ENCODE measurements around the gene KLHDC8A.
"Not testable (repeated sequence)": the region's sequence is repeated elsewhere in the genome, so short reads cannot be mapped to it uniquely, and the experiment has no call there.

The KLHDC8A gene

DNA sequence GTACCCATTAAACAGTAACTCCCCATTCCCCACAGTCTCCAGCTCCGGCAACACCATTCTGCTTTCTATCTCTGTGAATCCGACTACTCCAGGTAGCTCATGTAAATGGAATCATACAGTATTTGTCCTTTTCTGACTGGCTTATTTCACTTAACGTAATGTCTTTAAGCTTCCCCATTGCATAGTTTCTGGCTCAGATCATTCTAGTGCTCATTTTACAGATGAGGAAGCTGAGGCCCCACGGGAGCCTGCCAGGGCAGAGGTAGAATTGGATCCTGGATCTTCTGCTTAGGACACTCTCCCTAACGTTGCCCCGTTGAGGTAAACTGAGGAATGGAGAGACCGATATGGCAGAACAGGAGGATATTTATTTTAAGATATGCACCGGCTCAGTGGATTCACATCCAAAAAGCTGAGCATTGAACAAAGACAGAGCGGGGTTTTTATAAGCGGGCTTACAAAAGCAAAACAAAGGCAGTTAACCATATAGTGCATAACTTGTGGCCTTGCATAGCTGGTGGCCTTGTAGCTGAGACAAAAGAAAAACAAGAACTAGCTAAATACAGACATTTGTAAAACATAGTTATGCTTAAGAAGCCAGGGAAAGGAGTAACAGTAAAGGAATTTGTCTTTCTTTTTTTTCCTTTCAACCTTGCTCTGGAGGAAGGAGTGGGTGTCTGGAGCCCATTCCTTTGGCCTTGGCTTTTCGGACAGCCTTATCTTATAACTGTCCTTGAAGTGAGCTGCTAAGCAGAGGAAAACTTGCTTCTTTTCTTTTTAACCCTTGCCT, 15.3 kb upstream of the KLHDC8A start:
- no peak for DNase-seq (ENCODE audit: low spot score)

DNA sequence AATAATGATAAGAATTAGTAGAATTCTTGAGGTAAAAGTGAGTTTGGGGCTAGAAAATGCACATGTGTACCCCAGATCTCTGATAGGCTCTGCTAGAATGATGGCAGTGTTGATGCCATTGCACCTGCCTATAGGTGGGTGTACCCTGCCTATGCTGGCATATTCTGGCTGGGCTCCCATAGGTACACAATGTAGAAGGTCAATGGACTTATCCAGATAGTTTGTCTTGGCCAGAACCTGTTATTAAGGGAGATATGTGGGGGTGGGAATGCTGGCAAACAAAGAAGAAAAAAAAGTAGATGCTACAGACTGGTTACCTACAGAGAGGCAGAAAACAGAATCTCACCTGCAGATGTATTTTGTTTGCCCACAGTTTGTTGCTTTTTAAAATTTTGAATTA, 14.1 kb upstream of the KLHDC8A start:
- no peak for DNase-seq (ENCODE audit: low spot score)

DNA sequence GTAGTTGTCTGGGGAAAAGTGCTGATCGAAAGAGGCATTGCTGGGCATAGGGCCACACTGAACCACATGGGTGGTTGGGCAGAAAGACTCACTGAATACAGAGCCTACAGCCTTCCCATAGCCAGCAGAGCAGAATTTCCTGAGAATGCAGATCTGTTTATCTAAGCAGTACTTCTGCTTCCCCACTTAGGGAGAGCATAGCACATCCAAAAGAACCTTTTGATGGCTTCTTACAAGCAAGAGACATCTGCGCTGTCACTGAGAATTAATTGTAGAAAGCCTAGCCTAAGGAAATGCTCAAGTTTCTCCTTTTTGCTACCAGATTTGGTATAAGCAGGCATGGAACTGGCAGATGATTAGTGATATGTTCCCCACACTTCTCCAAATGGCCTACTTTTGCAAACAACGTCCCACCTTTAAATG, 13.0 kb upstream of the KLHDC8A start:
- no peak for DNase-seq (ENCODE audit: low spot score)

DNA sequence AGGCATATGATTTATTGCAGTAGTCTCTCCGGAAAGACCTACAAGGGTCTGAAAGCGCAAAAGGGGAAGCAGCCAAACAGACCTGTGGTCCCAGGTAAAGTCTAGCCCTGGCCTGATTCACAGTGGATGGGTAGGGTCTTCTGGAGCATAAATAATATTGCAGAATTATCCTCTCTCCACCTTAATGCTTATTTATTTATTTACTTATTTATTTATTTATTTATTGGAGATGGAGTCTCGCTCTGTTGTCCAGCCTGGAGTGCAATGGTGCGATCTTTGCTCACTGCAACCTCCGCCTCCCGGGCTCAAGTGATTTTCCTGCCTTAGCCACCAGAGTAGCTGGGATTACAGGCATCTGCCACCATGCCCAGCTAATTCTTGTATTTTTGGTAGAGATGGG, 11.8 kb upstream of the KLHDC8A start:
- no peak for DNase-seq (ENCODE audit: low spot score)

DNA sequence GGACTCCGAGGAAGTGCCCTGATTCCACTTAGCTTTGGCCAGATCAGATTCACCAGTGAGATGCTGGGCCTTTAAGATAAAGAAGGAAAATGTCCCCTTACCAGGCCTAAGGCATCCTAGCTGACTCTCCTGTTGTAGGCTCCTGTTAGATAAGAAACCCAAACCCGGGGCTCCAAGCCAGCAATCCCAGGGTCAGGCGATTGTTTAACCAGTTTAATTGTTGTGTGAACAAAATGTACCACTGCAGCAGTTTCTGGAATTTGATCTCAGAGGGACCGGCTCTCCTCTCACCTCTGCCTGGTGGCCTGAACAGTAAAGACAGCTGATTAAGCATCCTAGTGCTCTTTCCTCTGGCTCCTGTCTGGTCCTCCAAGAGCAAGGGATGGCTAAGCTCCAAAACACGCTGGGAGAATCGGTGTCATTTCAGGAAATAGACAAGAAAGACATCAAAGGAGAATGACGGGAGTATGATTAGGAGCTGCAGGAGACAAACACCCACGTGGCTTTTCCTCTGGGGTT, 9.3 kb upstream of the KLHDC8A start:
- DNase-seq (ENCODE audit: low spot score) = peak; percentile 42

DNA sequence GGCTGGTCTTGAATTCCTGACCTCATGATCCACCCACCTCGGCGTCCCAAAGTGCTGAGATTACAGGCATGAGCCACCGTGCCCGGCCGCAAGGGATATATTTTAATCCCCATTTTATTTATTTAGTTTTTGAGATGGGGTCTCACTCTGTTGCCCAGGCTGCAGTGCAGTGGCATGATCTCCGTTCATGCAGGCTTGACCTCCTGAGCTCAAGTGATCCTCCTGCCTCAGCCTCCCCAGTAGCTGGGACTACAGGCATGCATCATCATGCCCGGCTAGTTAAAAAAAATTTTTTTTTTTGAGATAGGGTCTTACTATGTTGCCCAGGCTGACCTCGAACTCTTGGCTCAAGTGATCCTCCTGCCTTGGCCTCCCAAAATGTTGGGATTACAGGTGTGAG, 8.4 kb upstream of the KLHDC8A start:
- DNase-seq (ENCODE audit: low spot score) = not testable (repeated sequence)

DNA sequence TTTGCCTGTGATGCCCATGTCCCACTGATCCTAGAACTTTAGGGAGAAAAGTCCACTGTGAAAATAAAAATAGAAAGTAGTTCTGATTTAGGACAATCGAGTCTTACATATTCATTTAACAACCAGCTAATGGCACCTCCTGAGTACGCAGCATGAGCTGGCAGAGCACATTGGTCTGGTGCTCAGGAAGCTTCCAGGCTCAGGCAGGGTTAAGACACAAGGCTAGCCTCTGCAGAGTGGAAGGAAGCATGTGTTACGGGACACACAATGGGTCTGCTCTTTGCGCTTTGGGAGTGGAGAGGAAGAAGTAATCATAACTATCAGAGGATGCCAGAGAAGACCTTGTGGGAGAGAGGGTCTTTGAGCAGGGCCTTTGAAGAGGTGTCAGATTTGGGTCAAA, 4.2 kb upstream of the KLHDC8A start:
- no peak for DNase-seq (ENCODE audit: low spot score)

DNA sequence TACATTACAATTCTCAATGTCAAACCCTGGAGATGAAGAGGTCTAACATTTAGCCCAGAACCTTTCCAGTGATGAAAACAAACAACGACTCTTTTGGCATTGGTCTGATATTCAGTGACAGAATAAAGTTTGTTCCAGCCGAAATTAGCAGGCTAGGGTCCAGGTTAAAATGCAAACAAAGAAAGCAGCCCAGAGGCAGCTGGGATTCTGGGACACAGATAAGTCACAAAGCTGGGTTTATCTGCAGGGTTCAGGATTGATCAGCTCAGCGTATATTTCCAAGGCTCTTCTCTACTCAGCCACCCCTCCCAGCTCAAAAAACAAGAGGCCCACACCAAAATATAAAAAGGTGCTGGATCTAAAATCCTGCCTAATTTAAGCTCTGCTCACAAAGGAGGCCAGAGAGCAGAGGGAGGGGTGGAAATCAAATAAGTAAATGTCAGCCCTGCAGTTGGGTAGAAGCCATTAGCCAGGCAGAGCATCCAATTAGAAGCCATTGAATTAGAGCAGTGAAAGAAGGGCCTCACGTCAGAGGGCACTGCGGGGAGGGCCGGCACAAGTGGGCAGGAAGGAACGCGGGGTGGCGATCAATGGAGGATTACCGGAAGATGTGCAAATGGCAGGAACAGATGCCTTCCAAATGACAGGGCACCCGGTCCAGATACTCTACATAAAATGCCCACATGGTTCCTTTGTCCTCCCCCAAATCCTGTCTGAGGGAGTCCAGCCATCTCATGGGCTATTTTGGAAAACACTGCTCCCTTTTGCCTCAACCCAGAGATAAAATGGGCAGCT, 3.2 kb upstream of the KLHDC8A start:
- DNase-seq (ENCODE audit: low spot score) = no peak

DNA sequence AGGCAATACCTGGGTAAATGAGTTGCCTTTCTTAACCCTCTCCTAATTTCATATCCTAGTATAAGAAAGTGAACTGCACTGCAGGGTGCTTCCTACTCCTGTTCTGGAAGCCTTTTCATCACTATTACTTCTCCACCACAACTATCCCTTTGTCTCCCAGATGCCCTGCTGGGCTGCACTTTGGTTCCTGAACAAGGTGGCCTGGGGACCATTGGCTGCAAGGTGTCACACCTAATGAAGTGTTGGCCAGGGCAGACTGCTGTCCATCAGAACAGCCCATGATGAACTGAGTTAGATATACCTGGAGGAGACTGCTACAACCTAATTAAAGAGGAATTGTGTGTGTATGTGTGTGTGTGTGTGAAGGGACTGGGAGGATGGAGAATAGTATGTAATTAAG, 1.9 kb upstream of the KLHDC8A start:
- no peak for DNase-seq (ENCODE audit: low spot score)

DNA sequence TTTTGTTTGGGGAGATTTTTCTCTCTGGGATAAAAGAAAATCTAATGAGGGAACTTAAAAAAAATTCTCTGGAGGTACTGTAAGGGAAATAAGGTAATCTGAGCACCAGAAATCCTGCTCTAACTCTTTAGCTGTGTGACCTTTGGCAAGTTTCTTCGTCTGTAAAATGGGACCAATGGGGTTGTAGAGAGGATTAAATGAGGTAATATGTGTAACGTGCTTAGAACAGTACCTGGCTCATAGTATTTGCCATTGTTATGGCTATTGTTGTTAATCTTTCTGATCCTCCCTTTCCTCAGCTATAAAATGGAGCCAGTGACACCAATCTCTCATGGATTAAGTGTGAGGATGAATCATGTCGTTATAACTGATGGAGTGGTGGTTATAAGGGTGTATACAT, 845 bp upstream of the KLHDC8A start:
- no peak for DNase-seq (ENCODE audit: low spot score)

DNA sequence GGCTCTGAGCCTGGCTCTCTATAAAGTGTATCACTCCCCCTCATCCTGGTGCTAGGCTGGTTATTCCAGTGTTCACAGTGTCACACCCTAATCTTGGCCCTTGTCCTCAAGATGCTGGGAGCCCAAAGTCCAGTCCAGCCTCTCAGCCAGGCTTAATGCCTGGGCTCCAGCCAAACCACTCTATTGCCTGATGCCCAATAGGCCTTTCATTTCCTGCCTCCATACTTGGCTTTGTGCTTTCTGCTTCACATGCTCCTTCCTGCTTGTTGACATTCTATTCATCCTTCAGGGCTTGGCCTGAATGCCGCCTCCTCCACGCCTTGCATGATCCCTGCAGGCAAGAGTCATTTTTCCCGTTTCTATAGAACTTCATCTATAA, 1.7 kb downstream of the KLHDC8A start:
- peak; percentile 82 for DNase-seq (ENCODE audit: low spot score)

DNA sequence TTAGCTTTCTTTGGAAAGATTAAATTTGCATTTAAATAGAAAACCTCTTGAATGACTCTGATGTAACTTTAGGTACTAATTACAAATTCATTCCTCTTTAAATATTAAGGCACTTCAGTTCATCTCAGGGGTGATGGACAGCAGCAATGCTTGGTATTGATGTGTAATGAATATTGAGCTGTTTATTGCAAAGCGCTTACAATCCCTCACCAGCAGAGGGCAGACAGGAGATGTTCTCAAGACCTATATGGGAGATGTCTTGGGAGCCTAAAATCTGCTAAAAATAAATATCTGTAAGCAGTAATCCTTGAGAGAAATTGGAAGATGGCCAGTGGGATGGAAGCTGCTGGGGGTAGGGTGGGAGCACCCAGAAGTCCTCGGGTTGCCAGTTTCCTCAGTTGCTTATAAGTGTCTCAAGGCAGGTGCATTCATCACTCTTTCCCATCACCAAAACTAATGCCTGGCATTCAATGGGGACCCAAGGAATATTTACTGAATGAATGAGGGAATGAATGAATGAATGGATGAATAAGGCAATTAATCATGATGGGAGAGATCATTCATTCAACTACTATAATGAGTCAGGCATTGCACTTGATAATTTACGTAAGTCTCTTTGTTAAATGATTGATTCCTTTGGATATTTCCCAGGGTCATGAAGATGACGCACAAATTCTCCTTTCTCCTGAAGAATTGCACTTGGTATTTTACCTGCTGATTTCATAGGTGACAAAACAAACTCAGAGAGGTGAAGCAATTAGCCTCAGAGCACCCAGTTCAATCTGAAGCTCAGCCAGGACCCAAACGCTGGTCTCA, 2.3 kb downstream of the KLHDC8A start:
- peak; percentile 53 for DNase-seq (ENCODE audit: low spot score)

DNA sequence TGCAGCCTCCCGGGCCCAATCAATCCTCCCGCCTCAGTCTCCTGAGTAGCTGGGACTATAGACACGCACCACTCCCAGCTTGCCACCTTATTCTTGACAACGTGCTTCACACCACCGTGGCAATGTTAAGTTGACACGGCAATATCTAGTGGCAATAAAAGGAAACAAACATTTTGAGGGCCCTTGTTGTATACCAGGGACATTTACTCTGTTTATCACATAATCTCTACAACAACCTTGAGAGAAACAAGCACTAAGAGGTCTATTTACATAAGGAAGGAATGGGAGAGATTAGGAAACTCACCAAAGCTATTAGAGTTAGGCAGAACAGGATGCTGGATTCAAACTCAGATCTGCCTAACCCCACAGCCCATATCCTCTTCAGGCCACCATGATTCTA, 3.1 kb downstream of the KLHDC8A start:
- no peak for DNase-seq (ENCODE audit: low spot score)

DNA sequence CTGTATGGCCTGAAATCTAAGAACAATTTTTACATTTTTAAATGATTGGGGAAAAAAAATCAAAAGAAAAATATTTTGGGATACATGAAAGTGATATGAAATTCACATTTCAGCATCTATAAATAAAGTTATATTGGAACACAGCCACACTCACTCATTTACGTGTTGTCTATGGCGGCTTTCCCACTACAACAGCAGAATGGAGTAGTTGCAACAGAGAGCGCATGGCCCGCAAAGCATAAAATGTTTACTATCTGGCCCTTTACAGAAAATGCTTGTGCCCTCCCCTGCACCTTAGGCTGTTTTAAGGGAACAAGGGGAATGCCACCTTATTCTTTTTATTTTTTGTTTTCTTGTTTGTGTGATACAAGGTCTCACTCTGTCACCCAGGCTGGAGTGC, 3.5 kb downstream of the KLHDC8A start:
- DNase-seq (ENCODE audit: low spot score) = no peak

DNA sequence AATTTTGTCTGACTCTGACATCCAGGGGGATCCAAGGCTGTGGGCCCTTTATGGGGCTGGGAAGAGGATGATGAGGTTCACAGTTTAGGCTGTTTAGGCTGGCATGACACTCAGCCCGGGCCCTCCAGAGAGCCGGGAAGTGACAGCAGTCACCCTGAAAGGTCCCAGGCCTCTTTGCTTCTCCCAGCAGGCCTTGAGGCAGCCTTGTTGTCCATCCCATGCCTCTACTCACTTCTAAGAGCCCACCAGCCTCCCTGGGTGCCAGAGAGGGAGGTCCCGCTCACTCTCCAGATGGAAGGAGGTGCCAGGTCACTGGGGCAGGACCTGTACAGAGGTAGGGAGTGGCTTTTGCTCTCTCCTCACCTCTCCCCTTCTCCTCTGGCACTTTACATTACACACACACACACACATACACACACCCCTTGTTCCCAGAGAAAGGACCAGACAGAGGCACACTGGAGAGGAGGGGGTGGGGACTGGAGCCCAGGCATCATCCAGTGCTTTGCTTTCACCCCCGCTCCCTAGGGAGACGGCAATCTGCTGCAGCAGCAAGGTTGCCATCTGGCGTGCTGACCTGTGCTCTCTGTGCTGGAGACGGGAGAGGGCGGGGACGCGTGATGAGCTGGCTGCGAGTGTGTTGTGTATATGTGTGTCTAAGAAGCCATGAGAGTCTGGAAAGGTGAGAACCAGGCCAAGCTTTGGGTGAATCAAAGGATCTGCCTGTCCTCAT, 4.6 kb downstream of the KLHDC8A start:
- DNase-seq (ENCODE audit: low spot score) = no peak

DNA sequence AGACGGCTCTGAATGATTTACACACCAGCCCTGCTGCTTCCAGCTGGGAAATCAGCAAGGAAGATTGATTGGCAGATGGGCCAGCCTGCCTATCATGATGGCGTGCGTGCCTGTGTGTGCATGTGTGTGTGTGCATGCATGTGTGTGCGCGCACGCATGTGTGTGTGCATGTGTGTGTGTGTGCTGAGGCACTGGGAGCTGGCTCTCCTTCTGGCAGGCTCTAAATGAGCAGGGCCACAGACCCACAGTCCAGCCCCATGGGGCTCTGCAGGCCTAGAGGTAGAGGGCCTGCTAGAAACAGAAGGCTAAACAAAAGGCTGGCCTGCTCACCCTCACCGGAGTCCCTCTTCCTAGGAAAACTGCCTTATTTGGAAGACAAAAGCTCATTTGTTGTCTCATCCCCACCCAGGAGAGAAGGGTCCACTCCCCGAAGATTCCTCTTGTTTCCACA, 6.0 kb downstream of the KLHDC8A start:
- no peak for DNase-seq (ENCODE audit: low spot score)

DNA sequence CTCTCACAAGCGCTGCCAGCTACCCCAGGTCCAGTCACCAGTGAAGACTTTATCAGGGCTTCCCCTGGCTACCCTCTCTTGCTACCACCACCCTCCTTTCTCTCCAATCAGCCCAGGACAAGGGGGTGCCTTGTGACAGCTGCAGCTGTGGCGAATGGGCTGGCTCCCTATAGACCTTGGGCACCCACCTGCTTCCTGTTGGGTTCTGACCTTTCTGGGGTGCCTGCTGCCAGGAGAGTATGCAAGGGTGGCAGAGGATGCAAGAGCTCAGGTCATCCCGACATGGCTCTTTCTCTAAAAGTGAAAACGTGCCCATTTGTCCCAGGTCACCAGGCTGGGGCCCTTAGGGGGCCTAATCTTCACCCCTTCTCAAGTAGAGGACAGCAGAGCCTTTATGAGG, 6.6 kb downstream of the KLHDC8A start:
- no peak for DNase-seq (ENCODE audit: low spot score)

DNA sequence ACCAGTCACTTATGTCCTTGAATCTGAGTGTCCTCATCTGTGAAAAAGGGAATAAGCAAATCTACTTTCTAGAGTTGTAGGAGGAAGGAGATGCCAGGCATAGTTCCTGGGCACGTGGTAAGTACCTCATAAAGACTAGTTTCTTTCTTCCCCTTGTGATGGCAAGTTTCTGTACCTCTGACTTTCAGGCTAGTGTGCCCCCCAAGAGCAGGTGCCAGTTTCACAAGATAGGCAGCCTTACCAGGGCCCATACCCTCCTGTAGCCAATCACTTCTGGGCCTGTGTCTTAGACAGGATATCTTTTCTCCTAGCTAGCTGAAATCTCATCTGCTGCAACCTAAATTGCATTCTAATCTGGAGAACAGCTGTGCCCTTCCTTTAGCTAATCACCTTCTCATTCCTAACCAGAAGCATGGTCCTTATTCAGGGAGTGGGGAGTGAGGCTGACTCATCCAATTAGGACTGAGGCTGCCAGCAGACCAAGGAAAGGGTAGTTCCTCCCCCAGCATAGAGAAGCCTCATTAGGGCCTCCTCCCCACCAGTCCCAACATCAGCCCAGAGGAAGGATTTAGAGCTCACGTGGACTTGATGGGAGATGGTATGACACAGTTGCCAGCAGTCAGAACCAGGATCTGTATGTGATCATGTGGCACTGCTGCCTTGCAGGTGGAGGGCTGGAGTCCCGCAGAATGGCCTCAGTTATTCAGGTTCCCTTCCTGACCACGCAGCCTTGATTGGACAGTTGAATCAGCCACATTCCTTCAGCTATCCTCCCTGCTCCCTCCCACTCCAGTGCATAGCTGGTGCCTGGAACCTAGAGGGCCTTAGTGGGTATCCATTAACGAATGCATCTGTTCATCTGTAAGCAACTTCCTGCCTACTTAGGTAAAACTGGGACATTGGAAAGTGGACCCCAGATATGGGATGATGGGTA, 7.9 kb downstream of the KLHDC8A start:
- no peak for DNase-seq (ENCODE audit: low spot score)

DNA sequence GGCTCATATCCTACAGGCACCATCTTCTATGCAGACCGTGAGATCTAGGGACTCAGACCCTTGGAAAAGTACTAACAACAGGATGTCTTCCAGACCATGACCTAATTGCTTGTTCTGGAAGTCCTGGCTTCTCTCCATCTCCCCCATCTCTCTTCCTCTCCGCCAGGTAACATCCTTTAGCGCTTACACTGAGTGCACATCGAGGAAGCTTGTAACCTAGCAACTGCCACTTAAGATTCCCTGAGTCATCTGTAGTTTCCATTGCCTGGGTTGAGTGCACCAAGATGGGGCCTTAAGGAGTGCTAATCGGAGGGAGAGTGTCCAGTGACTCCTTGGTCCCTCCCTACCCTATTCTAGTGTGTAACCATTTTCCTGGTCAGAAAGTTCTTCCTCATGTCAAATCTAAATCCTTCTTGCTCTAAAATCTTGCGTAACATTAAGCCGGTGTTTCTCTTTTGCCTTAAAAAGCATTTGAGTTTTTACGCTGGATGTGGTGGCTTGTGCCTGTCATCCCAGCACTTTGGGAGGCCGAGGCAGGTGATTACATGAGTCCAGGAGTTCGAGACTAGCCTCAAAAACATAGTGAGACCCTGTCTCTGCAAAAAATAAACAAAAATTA, 9.7 kb downstream of the KLHDC8A start:
- DNase-seq (ENCODE audit: low spot score) = no peak

DNA sequence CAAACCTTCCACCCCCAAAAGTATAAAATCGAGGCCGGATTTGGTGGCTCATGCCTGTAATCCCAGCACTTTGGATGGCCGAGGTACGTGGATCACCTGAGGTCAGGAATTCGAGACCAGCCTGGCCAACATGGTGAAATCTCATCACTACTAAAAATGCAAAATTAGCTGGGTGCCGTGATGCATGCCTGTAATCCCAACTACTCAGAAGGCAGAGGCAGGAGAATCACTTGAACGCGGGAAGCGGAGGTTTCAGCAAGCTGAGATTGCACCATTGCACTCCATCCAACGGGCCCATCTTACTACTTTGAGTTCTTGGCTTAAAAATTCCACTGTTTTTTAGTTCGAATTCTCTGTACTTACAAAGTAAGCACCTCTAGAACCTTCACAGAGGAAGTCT, 11.0 kb downstream of the KLHDC8A start:
- DNase-seq (ENCODE audit: low spot score) = no peak

All from COLO829 (cell line).